ENCODE data around the gene ZNF605. TPM values are rescaled to one million over a fixed set of nuclear protein-coding genes. Genes with fewer than 3 reads are reported as not detected.

ZNF605 gene
- total and polyA plus RNA-seq, 2 of the 4 experiments (the other 2 are of a cell fraction) = 3.6 to 9.9 TPM

DNA sequence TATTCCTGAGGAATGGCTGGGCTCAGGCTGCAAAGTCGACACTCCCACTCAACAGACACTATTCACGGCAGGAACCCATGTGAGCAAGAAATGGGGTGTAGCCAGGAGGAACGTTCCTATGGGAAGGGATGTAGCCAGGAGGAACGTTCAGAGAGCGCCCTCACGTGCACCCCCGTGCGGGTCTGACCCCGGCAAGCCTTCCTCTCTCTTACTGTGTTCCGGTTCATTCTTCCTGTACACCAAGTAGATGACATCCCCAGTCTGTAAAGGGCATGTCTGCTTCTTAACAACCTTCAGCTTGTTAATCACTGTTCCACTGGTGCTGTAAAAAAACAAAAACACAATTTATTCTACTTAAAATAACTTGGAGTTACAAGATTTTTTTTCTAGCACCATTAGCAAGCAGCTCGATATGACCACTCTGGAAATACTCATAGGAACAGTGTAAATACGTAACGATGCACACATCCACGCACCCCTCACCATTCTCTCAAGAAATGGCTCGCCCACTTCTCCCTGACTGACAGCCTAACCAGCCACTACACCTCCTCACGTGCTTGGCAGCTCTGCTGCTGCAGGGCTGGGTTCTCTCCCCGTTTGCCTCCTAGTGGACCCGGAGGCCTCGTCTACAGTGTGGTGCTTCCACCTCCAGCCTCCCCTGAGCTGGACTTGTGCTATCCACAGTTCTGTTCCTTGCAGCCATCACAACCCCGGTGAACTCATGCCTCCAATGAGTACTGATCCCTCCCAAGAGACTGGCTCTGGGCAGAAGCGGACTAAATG lies 83.8 kb downstream of the ZNF605 start:
- no peak overlapping the region for H3K27ac ChIP-seq (ENCODE audit: insufficient read depth, low read length)
- no peaks in the 10 kb centered on the region for H3K27me3 ChIP-seq (ENCODE audit: control insufficient read depth, insufficient read depth, low read length)
- H3K9ac ChIP-seq (ENCODE audit: low read depth, low read length) = no peak overlapping the region
- no TSS peak for BruUV-seq (replicated peaks)
- ATAC-seq (ENCODE audit: low read depth) (no peak), DNase-seq (no peak)
- H3K79me1 ChIP-seq (ENCODE audit: low read depth in 1 of 2, low read length in 2 of 2) = peaks cover 13 to 29% of the 10 kb centered on the region in 2 experiments
- dilution Hi-C loops (cut with HindIII; ENCODE audit: low sequenced_read_pairs, unreplicated experiment) = no loop called here
- H4K8ac ChIP-seq (ENCODE audit: low read depth in 2 of 2, low read length in 2 of 2) = no peak overlapping the region
- 92% methylated on average over 10 of the region's 21 CpGs; no CpG with 5 or more reads in 1 of the 2 experiments for WGBS, 2 experiments (ENCODE audit: extremely low coverage in 2 of 2, insufficient read length in 1 of 2)
- no peaks in the 10 kb centered on the region; the same call in 1 of the 2 replicates for H3K9me1 ChIP-seq (ENCODE audit: insufficient read depth, low read length)
- no peak overlapping the region for H3K4me2 ChIP-seq (ENCODE audit: low read depth, low read length)
- peaks cover 1% of the 10 kb centered on the region; the same call in 1 of the 2 replicates for H3K9me3 ChIP-seq (ENCODE audit: control insufficient read depth, insufficient read depth, low read length)
- no peak overlapping the region for H2BK15ac ChIP-seq (ENCODE audit: low read depth, low read length)
- no peak overlapping the region for H3K4ac ChIP-seq (ENCODE audit: low read depth, low read length)
- POLR2A ChIA-PET (ENCODE audit: unreplicated experiment) = no interaction called here
- no peaks in the 10 kb centered on the region; the same call in 1 of the 2 replicates for H4K20me1 ChIP-seq (ENCODE audit: insufficient read depth, low read length)
- intact Hi-C loops (cut with micrococcal nuclease) = no loop called here
- CTCF ChIA-PET = no interaction called here
- H2BK120ac ChIP-seq (ENCODE audit: low read depth, low read length) = no peak overlapping the region
- no peak overlapping the region for H2AK9ac ChIP-seq (replicated peaks; ENCODE audit: low read depth, low read length, poor library complexity)
- no peak overlapping the region for H2BK5ac ChIP-seq (ENCODE audit: low read depth, low read length, poor library complexity, severe bottlenecking)
- no peak overlapping the region for H3K18ac ChIP-seq (ENCODE audit: low read depth, low read length)
- peaks cover 65% of the 10 kb centered on the region for H3K36me3 ChIP-seq (ENCODE audit: control insufficient read depth, insufficient read depth, low read length)
- no peak overlapping the region for H3K14ac ChIP-seq (replicated peaks; ENCODE audit: low read depth, low read length)
- H4K91ac ChIP-seq (ENCODE audit: insufficient read depth, low read depth, low read length) = no peak overlapping the region
- in situ Hi-C loops (cut with MboI; ENCODE audit: low sequenced_read_pairs) = no loop called here
- no peak overlapping the region for H2AK5ac ChIP-seq (ENCODE audit: low read depth, low read length)
- no peak overlapping the region for H3K56ac ChIP-seq (ENCODE audit: extremely low read depth, insufficient read depth, low read length)
- TF ChIP-seq BHLHE40 (IDR thresholded peaks at IDR 0.05; ENCODE audit: low read depth, low read length) (no peak), MXI1 (IDR thresholded peaks at IDR 0.05; ENCODE audit: borderline replicate concordance, low read depth, low read length) (no peak), RCOR1 (IDR thresholded peaks at IDR 0.05; ENCODE audit: insufficient replicate concordance, low read length) (no peak), POLR2A (IDR thresholded peaks at IDR 0.05; ENCODE audit: low read depth, low read length) (no peak), RAD21 (IDR thresholded peaks at IDR 0.05; ENCODE audit: low read length) (no peak), NFE2L2 (IDR thresholded peaks at IDR 0.05; ENCODE audit: low read depth, low read length) (no peak), FOS (IDR thresholded peaks at IDR 0.05; ENCODE audit: low read depth, low read length) (no peak), CHD1 (IDR thresholded peaks at IDR 0.05; ENCODE audit: low read depth, low read length) (no peak), SMC3 (IDR thresholded peaks at IDR 0.05; ENCODE audit: low read depth, low read length) (no peak)
- TF ChIP-seq, protein P1, sequence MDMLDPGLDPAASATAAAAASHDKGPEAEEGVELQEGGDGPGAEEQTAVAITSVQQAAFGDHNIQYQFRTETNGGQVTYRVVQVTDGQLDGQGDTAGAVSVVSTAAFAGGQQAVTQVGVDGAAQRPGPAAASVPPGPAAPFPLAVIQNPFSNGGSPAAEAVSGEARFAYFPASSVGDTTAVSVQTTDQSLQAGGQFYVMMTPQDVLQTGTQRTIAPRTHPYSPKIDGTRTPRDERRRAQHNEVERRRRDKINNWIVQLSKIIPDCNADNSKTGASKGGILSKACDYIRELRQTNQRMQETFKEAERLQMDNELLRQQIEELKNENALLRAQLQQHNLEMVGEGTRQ (IDR thresholded peaks at IDR 0.05; ENCODE audit: low read depth, low read length) = no peak
- TF ChIP-seq, protein P2, sequence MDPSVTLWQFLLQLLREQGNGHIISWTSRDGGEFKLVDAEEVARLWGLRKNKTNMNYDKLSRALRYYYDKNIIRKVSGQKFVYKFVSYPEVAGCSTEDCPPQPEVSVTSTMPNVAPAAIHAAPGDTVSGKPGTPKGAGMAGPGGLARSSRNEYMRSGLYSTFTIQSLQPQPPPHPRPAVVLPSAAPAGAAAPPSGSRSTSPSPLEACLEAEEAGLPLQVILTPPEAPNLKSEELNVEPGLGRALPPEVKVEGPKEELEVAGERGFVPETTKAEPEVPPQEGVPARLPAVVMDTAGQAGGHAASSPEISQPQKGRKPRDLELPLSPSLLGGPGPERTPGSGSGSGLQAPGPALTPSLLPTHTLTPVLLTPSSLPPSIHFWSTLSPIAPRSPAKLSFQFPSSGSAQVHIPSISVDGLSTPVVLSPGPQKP (IDR thresholded peaks at IDR 0.05; ENCODE audit: borderline replicate concordance, low read depth, low read length) = no peak
- H4K5ac ChIP-seq (ENCODE audit: low read depth, low read length) = no peak overlapping the region
- H2BK20ac ChIP-seq (ENCODE audit: low read depth, low read length) = no peak overlapping the region
- H3K23ac ChIP-seq (ENCODE audit: low read depth, low read length) = no peak overlapping the region
- H3K4me3 ChIP-seq (ENCODE audit: insufficient read depth, low read depth, low read length) = no peak overlapping the region
- peak overlapping the region; percentile 35 for H2AFZ ChIP-seq (replicated peaks; ENCODE audit: low read length, poor library complexity)
- no peaks in the 10 kb centered on the region for H3K4me1 ChIP-seq (ENCODE audit: control insufficient read depth, insufficient read depth, low read length)

All from IMR-90 (cell line).